Measurements from ENCODE around the gene ROBO2. TPM values are rescaled to one million over a fixed set of nuclear protein-coding genes. Genes with fewer than 3 reads are reported as not detected.
A peak's percentile ranks its signal among the peaks of the same experiment; 100 is the strongest.

ROBO2 gene
- total and polyA plus RNA-seq, 2 experiments from 2014 or later = 1.2 to 14.3 TPM

DNA sequence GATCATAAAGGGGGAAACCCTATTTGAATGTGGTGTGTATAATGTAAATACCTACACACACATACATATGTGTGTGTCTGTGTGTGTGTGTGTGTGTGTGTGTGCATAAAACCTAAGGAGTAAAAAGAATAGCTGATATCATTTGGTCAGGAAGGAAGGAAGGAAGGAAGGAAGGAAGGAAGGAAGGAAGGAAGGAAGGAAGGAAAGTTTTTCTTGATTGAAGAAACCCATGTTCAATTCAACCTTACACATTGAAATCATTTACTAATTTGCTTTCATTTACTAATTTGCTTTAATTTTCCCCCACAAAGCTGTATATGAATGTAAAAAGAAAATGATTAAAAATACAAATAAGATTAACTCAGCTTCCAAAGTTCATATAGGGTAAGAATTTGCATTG is 386.6 kb downstream of the ROBO2 start:
- H3K27ac ChIP-seq = no peak overlapping the region
- TF ChIP-seq, protein P1, sequence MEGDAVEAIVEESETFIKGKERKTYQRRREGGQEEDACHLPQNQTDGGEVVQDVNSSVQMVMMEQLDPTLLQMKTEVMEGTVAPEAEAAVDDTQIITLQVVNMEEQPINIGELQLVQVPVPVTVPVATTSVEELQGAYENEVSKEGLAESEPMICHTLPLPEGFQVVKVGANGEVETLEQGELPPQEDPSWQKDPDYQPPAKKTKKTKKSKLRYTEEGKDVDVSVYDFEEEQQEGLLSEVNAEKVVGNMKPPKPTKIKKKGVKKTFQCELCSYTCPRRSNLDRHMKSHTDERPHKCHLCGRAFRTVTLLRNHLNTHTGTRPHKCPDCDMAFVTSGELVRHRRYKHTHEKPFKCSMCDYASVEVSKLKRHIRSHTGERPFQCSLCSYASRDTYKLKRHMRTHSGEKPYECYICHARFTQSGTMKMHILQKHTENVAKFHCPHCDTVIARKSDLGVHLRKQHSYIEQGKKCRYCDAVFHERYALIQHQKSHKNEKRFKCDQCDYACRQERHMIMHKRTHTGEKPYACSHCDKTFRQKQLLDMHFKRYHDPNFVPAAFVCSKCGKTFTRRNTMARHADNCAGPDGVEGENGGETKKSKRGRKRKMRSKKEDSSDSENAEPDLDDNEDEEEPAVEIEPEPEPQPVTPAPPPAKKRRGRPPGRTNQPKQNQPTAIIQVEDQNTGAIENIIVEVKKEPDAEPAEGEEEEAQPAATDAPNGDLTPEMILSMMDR (IDR thresholded peaks at IDR 0.05; ENCODE audit: poor library complexity) = no peak
- H3K4me1 ChIP-seq (ENCODE audit: insufficient read depth) = no peaks in the 10 kb centered on the region
- H3K9me3 ChIP-seq (ENCODE audit: low read depth) = no peaks in the 10 kb centered on the region
- H3K4me3 ChIP-seq = no peak overlapping the region
- H4K20me1 ChIP-seq (ENCODE audit: insufficient read depth, poor library complexity, severe bottlenecking) = no peaks in the 10 kb centered on the region
- no peaks in the 10 kb centered on the region for H3K9me2 ChIP-seq (replicated peaks; ENCODE audit: insufficient read depth)
- H3K27me3 ChIP-seq = no peaks in the 10 kb centered on the region
- no peak for DNase-seq (ENCODE audit: low spot score)
- H3K36me3 ChIP-seq (replicated peaks; ENCODE audit: insufficient read depth, low read depth) = no peaks in the 10 kb centered on the region
- no peak overlapping the region for H2AFZ ChIP-seq
- no peaks in the 10 kb centered on the region for H3K79me2 ChIP-seq
- H3K4me2 ChIP-seq = no peak overlapping the region

DNA sequence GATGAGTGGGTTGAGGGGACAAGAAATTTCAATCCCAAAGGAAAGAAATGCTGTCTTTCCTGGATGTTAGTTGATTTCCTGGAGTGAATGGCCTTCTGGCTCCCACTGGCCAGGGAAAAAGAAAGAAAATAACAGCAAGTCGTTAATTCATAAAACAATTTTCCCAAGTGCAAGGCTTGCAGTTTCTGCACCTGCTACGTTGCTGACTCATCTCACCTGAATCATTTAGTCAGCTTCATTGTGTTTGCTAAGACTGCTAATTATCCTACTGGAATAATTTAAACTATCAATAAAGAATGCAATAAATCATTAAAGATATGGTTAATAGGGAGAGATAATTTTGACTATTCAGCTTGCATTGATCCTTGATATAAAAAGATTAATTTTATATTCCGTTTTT is 387.6 kb downstream of the ROBO2 start:
- no peak overlapping the region for H3K4me3 ChIP-seq
- H3K4me1 ChIP-seq (ENCODE audit: insufficient read depth) = no peaks in the 10 kb centered on the region
- H3K4me2 ChIP-seq = no peak overlapping the region
- no peak overlapping the region for H3K27ac ChIP-seq
- H3K36me3 ChIP-seq (replicated peaks; ENCODE audit: insufficient read depth, low read depth) = no peaks in the 10 kb centered on the region
- TF ChIP-seq, protein P1 (IDR thresholded peaks at IDR 0.05; ENCODE audit: poor library complexity) = no peak
- TF ChIP-seq EZH2 (IDR thresholded peaks at IDR 0.05; ENCODE audit: borderline replicate concordance) = no peak
- TF ChIP-seq EZH2phosphoT487 (IDR thresholded peaks at IDR 0.05; ENCODE audit: low read depth, severe bottlenecking, unreplicated experiment) = no peak
- no peaks in the 10 kb centered on the region for H3K27me3 ChIP-seq
- H3K9me3 ChIP-seq (ENCODE audit: low read depth) = no peaks in the 10 kb centered on the region
- DNase-seq (ENCODE audit: low spot score) = peak; percentile 17
- WGBS (ENCODE audit: low lambda C conversion rate, missing lambda C conversion rate) = 87% methylated on average over 3 of the region's 3 CpGs
- H2AFZ ChIP-seq = no peak overlapping the region
- H3K79me2 ChIP-seq = no peaks in the 10 kb centered on the region
- no peaks in the 10 kb centered on the region for H3K9me2 ChIP-seq (replicated peaks; ENCODE audit: insufficient read depth)
- H4K20me1 ChIP-seq (ENCODE audit: insufficient read depth, poor library complexity, severe bottlenecking) = no peaks in the 10 kb centered on the region

DNA sequence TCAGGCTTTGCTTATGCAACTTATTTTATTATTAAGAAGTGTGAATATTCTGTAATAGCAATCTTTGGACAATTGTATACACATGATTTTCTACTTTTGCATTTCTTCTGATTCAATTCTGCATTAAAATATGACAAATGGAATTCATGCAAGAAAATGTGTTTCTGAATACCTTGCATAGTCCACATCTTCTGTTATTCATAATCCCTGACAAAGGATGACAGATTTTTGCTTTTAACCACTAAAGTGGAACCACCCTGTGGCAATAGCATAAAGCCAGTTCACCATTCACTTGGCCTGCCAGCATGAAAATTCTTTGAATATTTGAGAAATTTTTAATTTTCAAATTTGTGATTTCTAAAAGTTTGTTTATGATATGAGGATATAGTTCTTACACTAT is 397.0 kb downstream of the ROBO2 start:
- Histone ChIP-seq H3K36me3 (replicated peaks; ENCODE audit: insufficient read depth, low read depth) (no peaks in the 10 kb centered on the region), H3K27ac (no peak overlapping the region), H3K4me1 (ENCODE audit: insufficient read depth) (no peaks in the 10 kb centered on the region), H2AFZ (no peak overlapping the region), H3K27me3 (no peaks in the 10 kb centered on the region), H3K79me2 (no peaks in the 10 kb centered on the region), H3K4me2 (no peak overlapping the region), H3K9me2 (replicated peaks; ENCODE audit: insufficient read depth) (no peaks in the 10 kb centered on the region), H3K4me3 (no peak overlapping the region), H3K9me3 (ENCODE audit: low read depth) (no peaks in the 10 kb centered on the region), H4K20me1 (ENCODE audit: insufficient read depth, poor library complexity, severe bottlenecking) (no peaks in the 10 kb centered on the region)
- TF ChIP-seq, protein P1 (IDR thresholded peaks at IDR 0.05; ENCODE audit: poor library complexity) = no peak
- no peak for TF ChIP-seq EZH2phosphoT487 (IDR thresholded peaks at IDR 0.05; ENCODE audit: low read depth, severe bottlenecking, unreplicated experiment)
- TF ChIP-seq EZH2 (IDR thresholded peaks at IDR 0.05; ENCODE audit: borderline replicate concordance) = no peak
- DNase-seq (ENCODE audit: low spot score) = no peak

DNA sequence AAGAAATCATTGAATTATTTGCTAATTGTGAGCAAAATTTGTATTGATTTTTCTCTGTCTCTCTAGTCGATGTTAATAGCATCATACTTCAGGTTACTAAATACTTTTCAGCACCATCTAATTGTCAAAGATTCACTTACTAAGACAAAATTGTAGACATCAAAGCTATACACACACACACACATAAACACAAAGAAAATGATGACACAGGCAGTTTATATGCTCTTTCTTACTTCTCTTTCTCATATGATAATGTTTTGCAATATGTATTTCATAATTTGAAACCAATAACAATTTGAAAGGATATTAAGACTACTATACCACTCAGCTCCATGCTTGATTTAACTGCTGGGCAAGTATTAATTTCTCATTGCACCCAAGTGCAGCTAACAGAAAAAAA is 406.2 kb downstream of the ROBO2 start:
- DNase-seq (ENCODE audit: low spot score) = no peak
- Histone ChIP-seq H3K9me2 (replicated peaks; ENCODE audit: insufficient read depth) (no peaks in the 10 kb centered on the region), H3K27ac (no peak overlapping the region), H3K9me3 (ENCODE audit: low read depth) (no peaks in the 10 kb centered on the region), H3K4me3 (no peak overlapping the region), H4K20me1 (ENCODE audit: insufficient read depth, poor library complexity, severe bottlenecking) (no peaks in the 10 kb centered on the region), H3K36me3 (replicated peaks; ENCODE audit: insufficient read depth, low read depth) (no peaks in the 10 kb centered on the region), H3K79me2 (no peaks in the 10 kb centered on the region), H2AFZ (no peak overlapping the region), H3K4me2 (no peak overlapping the region), H3K27me3 (no peaks in the 10 kb centered on the region), H3K4me1 (ENCODE audit: insufficient read depth) (no peaks in the 10 kb centered on the region)
- TF ChIP-seq EZH2phosphoT487 (IDR thresholded peaks at IDR 0.05; ENCODE audit: low read depth, severe bottlenecking, unreplicated experiment) = no peak
- WGBS (ENCODE audit: low lambda C conversion rate, missing lambda C conversion rate) = 94% methylated on average over 1 of the region's 1 CpG

Data from hepatocyte (in vitro differentiated cells).